Naive B cell (primary cell): Measurements from ENCODE around the gene MSH3. TPM values are rescaled to one million over a fixed set of nuclear protein-coding genes. Genes with fewer than 3 reads are reported as not detected.

Experiments
- ATAC-seq, 2 donors: fragments of 150-1000 bp; cut with Tn5 transposase; 2 replicates each; pipeline ENCODE4 v1.10.0; 2021; ENCODE audit warnings: low read depth in 2 of 2, mild to moderate bottlenecking in 2 of 2, moderate library complexity in 2 of 2
- DNase-seq: peaks from one replicate; pipeline ENCODE4 v3.0.0; 2022
- H3K27ac Mint-ChIP-seq, 6 donors: one replicate each; pipeline ENCODE4 v1.8.0; 2020 to 2022; ENCODE audit warnings: mild to moderate bottlenecking in 6 of 6, mixed read lengths in 6 of 6, moderate library complexity in 5 of 6, inconsistent platforms in 2 of 6
- H3K27me3 Mint-ChIP-seq, 3 donors: one replicate each; pipeline ENCODE4 v1.8.0; 2021 to 2022; ENCODE audit warnings: mixed read lengths in 3 of 3, mild to moderate bottlenecking in 1 of 3
- H3K36me3 Mint-ChIP-seq, 2 donors: one replicate each; pipeline ENCODE4 v1.8.0; 2020 to 2022; ENCODE audit warnings: mixed read lengths in 2 of 2, inconsistent platforms in 1 of 2, mild to moderate bottlenecking in 1 of 2
- H3K4me1 Mint-ChIP-seq, 3 donors: one replicate each; pipeline ENCODE4 v1.8.0; 2020 to 2022; ENCODE audit warnings: mixed read lengths in 3 of 3, inconsistent platforms in 1 of 3, mild to moderate bottlenecking in 1 of 3, moderate library complexity in 1 of 3
- H3K4me3 Mint-ChIP-seq, 8 donors: one replicate each; pipeline ENCODE4 v1.8.0; 2020 to 2022; ENCODE audit warnings: mild to moderate bottlenecking in 8 of 8, mixed read lengths in 8 of 8, moderate library complexity in 8 of 8, inconsistent platforms in 2 of 8
- H3K9me3 Mint-ChIP-seq, 7 donors: one replicate each; pipeline ENCODE4 v1.8.0; 2020 to 2022; ENCODE audit warnings: mixed read lengths in 7 of 7, mild to moderate bottlenecking in 5 of 7, inconsistent platforms in 2 of 7, moderate library complexity in 1 of 7
- polyA plus RNA-seq, 6 donors: library from polyadenylated mRNA; unstranded; fragments of 300-500 nt; fragmentation: Illumina TruSeq; gene quantifications; one replicate each; pipeline ENCODE4 v1.2.3, GENCODE V29; 2021; ENCODE audit warnings: low read depth in 6 of 6

MSH3 gene
- polyA plus RNA-seq, result 10 to 100 TPM; 12.4 to 14.8 (median 12.9) TPM

DNA sequence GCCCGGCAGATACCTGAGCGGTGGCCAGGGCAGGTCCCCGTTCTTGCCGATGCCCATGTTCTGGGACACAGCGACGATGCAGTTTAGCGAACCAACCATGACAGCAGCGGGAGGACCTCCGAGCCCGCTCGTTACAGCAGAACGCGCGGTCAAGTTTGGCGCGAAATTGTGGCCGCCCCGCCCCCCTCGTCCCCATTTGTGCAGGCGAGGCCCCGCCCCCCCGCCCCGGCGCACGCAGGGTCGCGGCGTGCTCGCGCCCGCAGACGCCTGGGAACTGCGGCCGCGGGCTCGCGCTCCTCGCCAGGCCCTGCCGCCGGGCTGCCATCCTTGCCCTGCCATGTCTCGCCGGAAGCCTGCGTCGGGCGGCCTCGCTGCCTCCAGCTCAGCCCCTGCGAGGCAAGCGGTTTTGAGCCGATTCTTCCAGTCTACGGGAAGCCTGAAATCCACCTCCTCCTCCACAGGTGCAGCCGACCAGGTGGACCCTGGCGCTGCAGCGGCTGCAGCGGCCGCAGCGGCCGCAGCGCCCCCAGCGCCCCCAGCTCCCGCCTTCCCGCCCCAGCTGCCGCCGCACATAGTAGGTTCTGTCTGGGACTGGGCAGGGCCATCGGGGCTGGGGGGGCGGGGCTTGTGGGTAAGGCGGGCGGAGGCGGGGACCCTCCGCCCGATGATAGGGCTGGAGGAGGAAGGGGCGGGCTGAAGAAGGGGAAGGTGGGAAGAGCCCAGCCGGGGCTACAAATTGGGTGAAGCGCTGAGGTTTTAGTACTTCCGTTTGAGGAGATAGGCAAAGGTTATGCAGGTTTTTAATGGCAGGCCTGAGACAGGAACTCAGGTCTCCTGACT is at the start of gene MSH3, which contains the start of gene DHFR:
TSS of gene MSH3 (plus strand) at position 262 of the 840 bp plus-strand sequence. CDS start at position 338, 76 bp downstream.
TSS of gene DHFR (minus strand) at position 593 of the 840 bp plus-strand sequence. CDS start at position 99, 494 bp downstream.
- no peaks in the 10 kb centered on the region for H3K9me3 Mint-ChIP-seq
- H3K4me1 Mint-ChIP-seq, result peaks cover 16 to 21% (median 18%) of the 10 kb centered on the region in 3 donors
- peak within 1 kb of the TSS; percentile 82 to 95 (median 94) for H3K4me3 Mint-ChIP-seq
- H3K27ac Mint-ChIP-seq, result peak within 1 kb of the TSS; percentile 87 to 96 (median 94)
- no peaks in the 10 kb centered on the region for H3K27me3 Mint-ChIP-seq
- ATAC-seq (peak; percentile 58 to 61), DNase-seq (peak; percentile 85)
- peaks cover 12% of the 10 kb centered on the region in 2 donors for H3K36me3 Mint-ChIP-seq

DNA sequence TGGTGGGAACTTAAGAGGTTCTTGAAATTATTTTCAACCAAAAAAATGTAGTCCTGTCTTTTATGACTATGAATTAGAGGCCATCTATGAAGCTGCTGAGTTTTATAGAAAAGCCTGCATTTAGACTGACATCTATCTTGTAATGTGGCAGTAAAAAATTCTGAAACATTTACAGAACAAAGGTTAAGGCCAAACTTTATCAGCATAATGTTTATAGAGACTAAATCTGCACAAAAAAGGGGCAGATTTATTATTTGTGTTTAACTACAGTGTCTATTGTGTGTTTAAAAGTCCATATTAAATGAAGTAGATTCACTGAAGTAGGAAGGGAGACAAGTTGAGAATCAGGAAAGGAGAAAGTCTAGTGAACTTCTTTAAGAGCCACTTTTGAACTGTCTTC is 47.1 kb upstream of the MSH3 start:
- ATAC-seq, result no peak
- Mint-ChIP-seq H3K27me3 (no peaks in the 10 kb centered on the region), H3K4me3 (no peak overlapping the region), H3K27ac (no peak overlapping the region), H3K4me1 (no peaks in the 10 kb centered on the region), H3K36me3 (peaks cover 7 to 9% of the 10 kb centered on the region in 2 donors), H3K9me3 (peaks cover 0 to 30% (median 6%) of the 10 kb centered on the region in 7 donors)
- DNase-seq, result no peak

DNA sequence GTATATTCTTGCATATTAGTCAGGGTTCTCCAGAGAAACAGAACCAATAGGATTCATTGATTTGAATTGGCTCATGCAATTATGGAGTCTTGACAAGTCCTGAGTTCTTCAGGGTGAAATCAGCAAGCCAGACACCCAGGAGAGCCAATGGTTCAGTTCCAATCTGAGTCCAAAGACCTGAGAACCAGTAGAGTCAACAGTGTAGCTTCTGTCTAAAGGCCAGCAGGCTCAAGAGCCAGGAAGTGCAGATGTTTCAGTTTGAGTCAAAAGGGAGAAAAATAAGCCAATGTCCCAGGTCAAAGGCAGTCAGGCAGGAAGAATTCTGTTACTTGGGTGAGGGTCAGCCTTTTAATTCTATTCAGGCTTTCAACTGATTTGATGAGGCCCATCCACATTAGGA is 46.6 kb upstream of the MSH3 start:
- no peak overlapping the region for H3K27ac Mint-ChIP-seq
- H3K27me3 Mint-ChIP-seq, result no peaks in the 10 kb centered on the region
- peaks cover 7 to 9% of the 10 kb centered on the region in 2 donors for H3K36me3 Mint-ChIP-seq
- H3K4me3 Mint-ChIP-seq, result no peak overlapping the region
- no peak for ATAC-seq
- no peak for DNase-seq
- no peaks in the 10 kb centered on the region for H3K4me1 Mint-ChIP-seq
- H3K9me3 Mint-ChIP-seq, result peaks cover 0 to 30% (median 6%) of the 10 kb centered on the region in 7 donors

DNA sequence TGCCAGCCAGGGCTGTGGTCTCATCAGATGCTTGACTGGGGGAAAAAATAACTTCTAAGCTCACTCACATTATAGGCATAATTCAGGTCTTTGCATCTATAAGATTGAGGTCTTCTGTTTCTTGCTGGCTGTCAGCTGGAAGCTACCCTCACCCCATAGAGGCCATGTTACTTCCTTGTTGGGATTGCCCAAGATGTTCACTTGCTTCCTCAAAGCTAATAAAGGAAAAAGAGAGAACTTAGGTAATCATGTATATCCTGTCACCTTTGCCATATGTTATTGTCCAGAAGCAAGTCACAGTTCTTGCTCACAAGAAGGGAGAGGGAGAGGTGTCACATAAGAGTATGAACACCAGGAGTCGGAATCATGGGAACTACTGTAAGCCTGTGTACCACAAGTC is 45.7 kb upstream of the MSH3 start:
- Mint-ChIP-seq H3K27me3 (no peaks in the 10 kb centered on the region), H3K4me3 (no peak overlapping the region), H3K9me3 (peaks cover 0 to 30% (median 6%) of the 10 kb centered on the region in 7 donors), H3K4me1 (no peaks in the 10 kb centered on the region), H3K36me3 (peaks cover 7 to 9% of the 10 kb centered on the region in 2 donors), H3K27ac (no peak overlapping the region)
- ATAC-seq (no peak), DNase-seq (no peak)

DNA sequence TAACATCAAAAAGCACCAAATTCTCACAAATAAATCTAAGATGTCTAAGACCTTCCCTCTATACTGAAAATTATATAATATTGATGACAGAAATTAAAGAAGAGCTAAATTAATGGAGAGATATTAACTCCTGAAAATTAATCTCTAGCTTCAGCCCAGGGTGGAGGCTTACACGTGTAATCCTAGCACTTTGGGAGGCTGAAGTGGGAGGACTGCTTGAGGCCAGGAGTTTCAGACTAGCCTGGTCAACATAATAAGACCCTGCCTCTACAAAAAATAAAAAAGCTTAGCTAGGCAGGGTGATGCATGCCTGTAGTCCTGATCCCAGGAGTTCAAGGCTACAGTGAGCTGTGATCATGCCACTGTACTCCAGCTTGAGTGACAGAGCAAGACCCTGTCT is 44.8 kb upstream of the MSH3 start:
- no peak for DNase-seq
- Mint-ChIP-seq H3K27ac (no peak overlapping the region), H3K4me3 (no peak overlapping the region), H3K27me3 (no peaks in the 10 kb centered on the region), H3K36me3 (peaks cover 7 to 9% of the 10 kb centered on the region in 2 donors), H3K4me1 (no peaks in the 10 kb centered on the region), H3K9me3 (peaks cover 0 to 30% (median 6%) of the 10 kb centered on the region in 7 donors)
- no peak for ATAC-seq

DNA sequence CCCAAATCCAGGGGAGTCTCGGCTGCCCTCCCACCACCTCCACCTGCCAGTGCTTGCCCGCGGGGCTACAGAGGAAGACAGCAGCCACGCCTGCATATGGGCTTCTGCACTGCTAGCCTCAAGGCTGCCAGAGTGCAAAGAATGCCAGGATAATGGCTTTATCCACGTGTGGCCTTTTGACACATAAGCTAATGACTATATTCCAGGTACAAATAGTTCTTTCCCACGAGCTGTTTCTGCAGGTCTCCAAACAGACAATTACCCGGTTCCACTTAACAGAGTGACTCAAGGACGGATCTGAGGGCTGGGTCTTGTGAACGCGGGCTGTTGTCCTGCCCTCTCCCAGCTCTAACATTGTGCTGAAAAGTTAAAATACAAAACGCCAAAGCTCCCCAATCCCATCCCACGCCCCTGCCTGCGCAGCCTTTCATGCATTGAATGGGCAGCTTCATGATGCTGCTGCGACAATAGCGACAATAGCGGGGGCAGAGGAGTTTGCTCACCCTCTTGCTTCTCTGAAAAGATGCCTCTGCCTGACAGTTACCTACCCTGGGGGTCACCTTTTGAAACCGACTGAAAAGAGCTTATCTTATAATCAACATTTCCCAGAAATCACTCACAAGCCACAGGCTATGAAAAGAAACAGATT is 39.1 kb upstream of the MSH3 start:
- no peaks in the 10 kb centered on the region for H3K27me3 Mint-ChIP-seq
- H3K9me3 Mint-ChIP-seq, result peaks cover 0 to 6% (median 2%) of the 10 kb centered on the region in 7 donors
- H3K4me1 Mint-ChIP-seq, result no peaks in the 10 kb centered on the region
- ATAC-seq (no peak), DNase-seq (no peak)
- no peak overlapping the region for H3K4me3 Mint-ChIP-seq
- H3K36me3 Mint-ChIP-seq, result peaks cover 0 to 2% of the 10 kb centered on the region in 2 donors
- no peak overlapping the region for H3K27ac Mint-ChIP-seq

DNA sequence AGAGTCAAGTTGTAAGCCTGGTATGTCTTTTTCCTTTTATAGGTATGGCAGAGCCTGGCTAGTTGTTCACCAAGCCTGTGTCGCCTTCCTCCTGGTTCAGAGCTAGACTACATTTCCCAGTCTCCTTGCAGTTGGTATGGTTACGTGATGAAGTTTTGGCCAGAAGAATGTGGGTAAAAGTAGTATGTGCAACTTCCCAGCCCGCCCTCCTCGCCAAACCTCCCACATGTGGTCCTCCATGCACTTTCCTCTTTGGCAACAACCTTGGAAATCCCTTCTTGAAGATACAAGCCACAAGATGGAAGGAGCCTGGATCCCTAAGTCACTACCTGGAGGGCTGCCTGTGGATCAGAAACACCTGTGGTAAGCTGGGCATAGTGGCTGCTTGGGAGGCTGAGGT is 36.0 kb upstream of the MSH3 start:
- Mint-ChIP-seq H3K36me3 (peaks cover 0 to 9% of the 10 kb centered on the region in 2 donors), H3K4me3 (no peak overlapping the region), H3K27me3 (no peaks in the 10 kb centered on the region), H3K4me1 (no peaks in the 10 kb centered on the region), H3K27ac (no peak overlapping the region), H3K9me3 (peaks cover 0 to 5% (median 0%) of the 10 kb centered on the region in 7 donors)
- no peak for ATAC-seq
- DNase-seq, result no peak

- peaks cover 0 to 5% (median 0%) of the 10 kb centered on the region in 7 donors for H3K9me3 Mint-ChIP-seq
- no peak overlapping the region for H3K4me3 Mint-ChIP-seq
- H3K27ac Mint-ChIP-seq, result no peak overlapping the region
- H3K27me3 Mint-ChIP-seq, result no peaks in the 10 kb centered on the region
- DNase-seq (no peak), ATAC-seq (no peak)
- H3K4me1 Mint-ChIP-seq, result no peaks in the 10 kb centered on the region
- peaks cover 0 to 9% of the 10 kb centered on the region in 2 donors for H3K36me3 Mint-ChIP-seq
Observed at GRCh38 chr5:80619086-80619485, 35.4 kb upstream of the MSH3 start.

GRCh38 chr5:80620211-80620610 is 34.2 kb upstream of the MSH3 start:
- Mint-ChIP-seq H3K4me3 (no peak overlapping the region), H3K27ac (no peak overlapping the region), H3K9me3 (peaks cover 0 to 5% (median 0%) of the 10 kb centered on the region in 7 donors), H3K4me1 (no peaks in the 10 kb centered on the region), H3K27me3 (no peaks in the 10 kb centered on the region), H3K36me3 (peaks cover 0 to 9% of the 10 kb centered on the region in 2 donors)
- DNase-seq, result no peak
- no peak for ATAC-seq

- no peak overlapping the region for H3K27ac Mint-ChIP-seq
- peaks cover 0 to 5% (median 0%) of the 10 kb centered on the region in 7 donors for H3K9me3 Mint-ChIP-seq
- no peak for ATAC-seq
- no peaks in the 10 kb centered on the region for H3K4me1 Mint-ChIP-seq
- DNase-seq, result no peak
- H3K27me3 Mint-ChIP-seq, result no peaks in the 10 kb centered on the region
- peaks cover 0 to 9% of the 10 kb centered on the region in 2 donors for H3K36me3 Mint-ChIP-seq
- no peak overlapping the region for H3K4me3 Mint-ChIP-seq
Observed at GRCh38 chr5:80622756-80623155, 31.7 kb upstream of the MSH3 start.

DNA sequence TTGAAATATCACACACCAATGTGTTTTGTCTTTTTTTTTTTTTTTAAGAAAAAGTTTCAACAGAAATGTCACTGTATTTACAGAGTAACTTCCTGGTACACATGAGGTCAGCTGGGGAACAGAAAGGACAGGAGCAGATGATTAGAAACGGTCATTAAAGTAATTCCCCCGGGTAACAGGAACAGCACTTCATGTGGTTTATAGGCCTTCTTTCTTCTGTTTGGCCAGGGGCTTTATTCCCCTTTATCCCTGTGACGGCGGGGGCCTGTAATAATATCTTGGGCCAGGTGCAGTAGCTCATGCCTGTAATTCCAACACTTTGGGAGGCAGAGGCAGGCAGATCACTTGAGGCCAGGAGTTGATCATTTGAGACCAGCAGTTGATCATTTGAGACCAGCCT is 30.5 kb upstream of the MSH3 start:
- Mint-ChIP-seq H3K4me1 (no peaks in the 10 kb centered on the region), H3K9me3 (peaks cover 0 to 5% (median 0%) of the 10 kb centered on the region in 7 donors), H3K27me3 (no peaks in the 10 kb centered on the region), H3K27ac (peak overlapping the region in 1 of 6 donors; percentile 27), H3K4me3 (no peak overlapping the region), H3K36me3 (peaks cover 0 to 9% of the 10 kb centered on the region in 2 donors)
- no peak for DNase-seq
- ATAC-seq, result no peak

DNA sequence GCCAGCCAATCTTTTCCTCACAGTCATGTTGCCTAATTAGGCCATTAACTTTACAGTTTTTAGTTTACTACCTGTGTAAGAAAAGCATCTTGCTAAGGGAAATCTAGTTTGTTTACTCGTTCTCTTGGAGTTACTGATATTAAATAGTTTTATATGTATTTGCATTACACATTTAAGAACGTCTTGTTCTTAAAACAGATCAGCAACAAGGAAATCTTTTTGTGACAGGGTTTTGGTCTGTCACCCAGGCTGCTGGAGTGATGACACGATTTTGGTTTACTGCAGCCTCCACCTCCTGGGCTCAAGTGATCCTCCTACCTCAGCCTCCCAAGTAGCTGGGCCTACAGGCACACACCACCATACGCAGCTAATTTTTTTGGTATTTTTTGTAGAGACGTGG is 29.2 kb upstream of the MSH3 start:
- Mint-ChIP-seq H3K27ac (no peak overlapping the region), H3K27me3 (no peaks in the 10 kb centered on the region), H3K9me3 (peaks cover 0 to 5% (median 0%) of the 10 kb centered on the region in 7 donors), H3K4me1 (peaks cover 0 to 8% (median 7%) of the 10 kb centered on the region in 3 donors), H3K4me3 (no peak overlapping the region), H3K36me3 (peaks cover 9 to 18% of the 10 kb centered on the region in 2 donors)
- DNase-seq (no peak), ATAC-seq (no peak)

DNA sequence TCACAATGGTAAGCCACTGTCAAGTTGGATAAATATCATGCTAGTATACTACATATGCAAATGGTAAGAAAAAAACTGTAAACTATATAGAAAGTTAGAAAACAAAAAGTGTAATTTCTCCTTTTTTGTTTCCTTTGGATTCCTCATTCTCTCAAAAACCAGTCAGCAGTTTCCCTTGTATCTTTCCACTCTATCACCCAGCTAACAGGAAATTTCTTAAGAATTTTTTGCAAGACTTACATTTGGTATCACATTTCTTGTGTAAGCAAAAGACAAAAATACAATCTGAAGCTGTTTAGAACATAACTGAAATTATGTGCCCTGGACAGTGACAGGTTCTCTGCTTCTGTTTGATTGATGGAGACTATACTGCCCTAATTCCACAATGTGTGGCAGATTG is 25.2 kb upstream of the MSH3 start:
- no peak for DNase-seq
- Mint-ChIP-seq H3K9me3 (peaks cover 0 to 3% (median 0%) of the 10 kb centered on the region in 7 donors), H3K36me3 (peaks cover 9 to 25% of the 10 kb centered on the region in 2 donors), H3K4me3 (no peak overlapping the region), H3K27me3 (no peaks in the 10 kb centered on the region), H3K4me1 (peaks cover 0 to 8% (median 7%) of the 10 kb centered on the region in 3 donors), H3K27ac (peak overlapping the region in 1 of 6 donors; percentile 81)
- ATAC-seq, result no peak
